Right cardiac atrium (tissue), 5 donors: Measurements from ENCODE around the gene ICOSLG. TPM values are rescaled to one million over a fixed set of nuclear protein-coding genes. Genes with fewer than 3 reads are reported as not detected.

Source experiments
- ATAC-seq, 2 donors: fragments of 200-7000 bp; cut with Tn5 transposase; one replicate each; pipeline versions ENCODE4 v1.8.0 to v1.9.1; 2020; ENCODE audit warnings: moderate library complexity in 2 of 2, mild to moderate bottlenecking in 1 of 2
- DNase-seq, 3 donors: peaks; one replicate each; pipeline ENCODE4 v3.0.0-alpha.2; 2020
- H3K27ac ChIP-seq: one replicate; pipeline ENCODE4 v1.5.1; 2013; ENCODE audit warnings: mild to moderate bottlenecking, low read length, control low read depth, moderate library complexity
- H3K27me3 ChIP-seq: one replicate; pipeline ENCODE4 v1.6.1; 2013; ENCODE audit not compliant: control insufficient read depth, insufficient read depth
- H3K4me1 ChIP-seq: one replicate; pipeline ENCODE4 v1.6.1; 2013; ENCODE audit warnings: low read length; ENCODE audit not compliant: control insufficient read depth, insufficient read depth
- H3K4me3 ChIP-seq: one replicate; pipeline ENCODE4 v1.5.1; 2013; ENCODE audit warnings: low read length, control low read depth
- H3K9me3 ChIP-seq: one replicate; pipeline ENCODE4 v1.6.1; 2013; ENCODE audit warnings: low read length; ENCODE audit not compliant: control insufficient read depth
- WGBS: extraction: QIAGEN DNeasy Blood & Tissue Kit; methylation state at CpG from one replicate; pipeline ENCODE4 v1.1.7; 2013; 5-methylcytosine and 5-hydroxymethylcytosine counted together
- intact Hi-C, 4 donors: fragments of 100-400 bp; cut with DNase I; formaldehyde crosslinking; loops; one replicate each; pipeline versions ENCODE4 v1.11.0 to v1.14.0; 2022 to 2023
- polyA plus RNA-seq: library from polyadenylated mRNA; stranded (reverse); fragments of 200-250 nt; gene quantifications from one replicate; pipeline ENCODE4 v1.2.3, GENCODE V29; 2013
- total RNA-seq, 4 donors: library from RNA; stranded (reverse); fragmentation: NEBNext Ultra II Directional; extraction: Animal tissue kit (Norgen Biotek cat#: 25700); gene quantifications; one replicate each; pipeline ENCODE4 v1.2.1, GENCODE V29; 2021
- donor health status: healthy with polysubstance abuse.
- donor health status: DM: no; HTN: yes; CAD: no.
- donor health status: DM: no; HTN: no; CAD: no.
- donor health status: DM: no; HTN: yes; CAD: no; lungs with severe emphysema.
- donor health status: DM: yes; HTN: yes; CAD: no.

ICOSLG gene
- total and polyA plus RNA-seq, 5 donors = 0.57 to 4.6 (median 0.93) TPM

DNA sequence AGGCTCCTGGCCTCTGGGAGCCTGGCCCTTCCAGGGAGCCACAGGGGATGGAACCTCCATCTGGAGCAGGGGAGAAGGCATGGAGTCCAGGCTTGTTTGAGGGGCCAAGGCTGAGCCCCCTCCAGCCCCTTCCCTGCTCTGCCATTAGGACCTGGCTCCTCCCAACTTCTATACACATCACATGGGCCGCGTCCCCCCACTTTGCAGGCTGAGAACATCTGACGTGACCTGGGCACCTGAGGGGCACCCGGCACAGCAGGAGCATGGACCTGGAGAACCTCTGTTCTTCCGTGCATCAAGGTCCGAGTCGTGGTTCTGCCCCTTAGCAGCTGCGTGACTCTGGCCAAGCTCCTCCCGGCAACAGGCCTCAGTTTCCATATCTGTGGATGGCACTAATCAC is 41.1 kb upstream of the ICOSLG start:
- ATAC-seq = no peak
- no peaks in the 10 kb centered on the region for H3K9me3 ChIP-seq
- DNase-seq = no peak
- intact Hi-C loops = no loop called here
- WGBS = 91% methylated on average over 9 of the region's 9 CpGs
- no peak overlapping the region for H3K4me3 ChIP-seq
- no peaks in the 10 kb centered on the region for H3K4me1 ChIP-seq
- no peaks in the 10 kb centered on the region for H3K27me3 ChIP-seq
- no peak overlapping the region for H3K27ac ChIP-seq

DNA sequence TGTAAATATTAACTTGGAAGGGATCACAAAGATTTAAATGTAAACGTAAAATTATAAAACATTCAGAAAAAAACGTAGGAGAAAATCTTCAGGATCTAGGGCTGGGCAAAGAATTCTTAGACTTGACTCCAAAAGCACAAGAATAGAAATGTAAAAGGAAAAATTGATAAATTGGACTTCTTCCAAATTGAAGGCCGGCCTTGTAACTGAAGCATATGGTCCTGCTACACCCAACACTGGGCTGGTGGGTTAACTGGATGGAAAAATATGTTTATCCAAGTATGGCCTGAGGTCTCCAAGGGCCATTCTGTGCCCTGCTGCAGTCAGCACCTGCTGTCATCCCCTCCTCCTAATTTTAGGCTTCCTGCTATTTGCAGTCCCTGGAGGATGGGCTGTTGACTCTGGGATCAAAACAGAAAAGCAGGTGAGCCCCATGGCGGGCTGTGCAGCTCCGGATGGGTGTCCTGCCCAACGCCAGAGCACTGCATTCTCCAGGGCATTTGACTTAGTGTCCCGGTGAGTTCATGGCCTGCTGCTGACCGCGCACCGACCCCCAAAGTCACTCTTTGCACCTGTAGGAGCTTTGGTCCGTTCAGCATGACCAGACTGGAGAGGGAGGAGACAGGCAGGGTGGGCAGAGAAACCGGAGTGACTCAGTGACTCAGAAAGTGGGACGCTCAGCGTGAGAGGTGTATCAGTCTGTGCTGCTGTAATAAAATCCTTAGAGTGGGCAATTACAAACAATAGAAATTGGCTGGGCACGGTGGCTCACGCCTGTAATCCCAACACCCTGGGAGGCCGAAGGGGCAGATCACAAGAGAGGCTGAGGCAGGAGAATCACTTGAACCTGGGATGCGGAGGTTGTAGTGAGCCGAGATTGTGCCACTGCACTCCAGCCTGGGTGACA is 38.9 kb upstream of the ICOSLG start:
- 86% methylated on average over 19 of the region's 19 CpGs for WGBS
- Histone ChIP-seq H3K9me3 (no peaks in the 10 kb centered on the region), H3K4me3 (no peak overlapping the region), H3K27ac (no peak overlapping the region), H3K27me3 (no peaks in the 10 kb centered on the region), H3K4me1 (no peaks in the 10 kb centered on the region)
- no peak for ATAC-seq
- DNase-seq = peak in 2 of 3 donors; percentile 15 to 27
- intact Hi-C loops = no loop called here

DNA sequence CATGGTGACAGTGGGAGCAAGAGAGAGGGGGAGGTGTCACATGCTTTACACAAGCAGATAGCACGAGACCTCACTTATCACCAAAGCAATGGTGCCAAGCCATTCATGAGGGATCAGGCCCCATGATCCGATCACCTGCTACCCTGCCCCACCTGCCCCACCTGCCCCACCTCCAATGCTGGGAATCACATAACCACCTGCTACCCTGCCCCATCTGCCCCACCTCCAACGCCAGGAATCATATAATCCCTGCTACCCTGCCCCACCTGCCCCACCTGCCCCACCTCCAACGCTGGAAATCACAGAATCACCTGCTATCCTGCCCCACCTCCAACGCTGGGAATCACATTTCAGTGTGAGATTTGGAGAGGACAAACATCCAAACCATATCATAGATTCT is 34.3 kb upstream of the ICOSLG start:
- Histone ChIP-seq H3K4me1 (no peaks in the 10 kb centered on the region), H3K4me3 (no peak overlapping the region), H3K9me3 (no peaks in the 10 kb centered on the region), H3K27ac (no peak overlapping the region), H3K27me3 (no peaks in the 10 kb centered on the region)
- 66% methylated on average over 5 of the region's 5 CpGs for WGBS
- ATAC-seq (no peak), DNase-seq (peak in 2 of 3 donors; percentile 18 to 39)
- intact Hi-C loops = no loop called here

DNA sequence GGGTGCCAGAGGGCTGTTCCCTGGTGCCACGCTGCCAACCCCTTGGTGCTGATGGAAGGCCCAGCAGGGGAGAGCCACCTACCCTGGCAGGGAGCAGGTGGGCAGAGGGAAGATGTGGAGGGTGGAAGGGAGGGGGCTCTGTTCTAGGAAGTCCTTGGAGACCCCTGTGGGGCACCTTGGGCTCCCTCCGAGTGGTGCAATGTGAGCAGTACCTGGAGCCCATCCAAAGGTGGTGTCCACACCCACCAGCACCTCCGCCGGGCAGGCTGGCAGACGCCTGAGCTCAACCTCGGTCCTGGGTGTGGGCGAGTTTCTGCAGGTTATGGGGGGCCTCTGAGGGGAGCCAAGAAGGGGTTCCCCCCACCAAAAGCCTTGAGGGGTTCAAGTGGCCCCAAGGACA is 32.3 kb upstream of the ICOSLG start:
- no peak overlapping the region for H3K27ac ChIP-seq
- no peak overlapping the region for H3K4me3 ChIP-seq
- H3K4me1 ChIP-seq = no peaks in the 10 kb centered on the region
- peak in 1 of 2 donors; percentile 19 for ATAC-seq
- no peaks in the 10 kb centered on the region for H3K27me3 ChIP-seq
- H3K9me3 ChIP-seq = no peaks in the 10 kb centered on the region
- DNase-seq = peak in 2 of 3 donors; percentile 30 to 34
- 86% methylated on average over 7 of the region's 7 CpGs for WGBS
- intact Hi-C loops = no loop called here

DNA sequence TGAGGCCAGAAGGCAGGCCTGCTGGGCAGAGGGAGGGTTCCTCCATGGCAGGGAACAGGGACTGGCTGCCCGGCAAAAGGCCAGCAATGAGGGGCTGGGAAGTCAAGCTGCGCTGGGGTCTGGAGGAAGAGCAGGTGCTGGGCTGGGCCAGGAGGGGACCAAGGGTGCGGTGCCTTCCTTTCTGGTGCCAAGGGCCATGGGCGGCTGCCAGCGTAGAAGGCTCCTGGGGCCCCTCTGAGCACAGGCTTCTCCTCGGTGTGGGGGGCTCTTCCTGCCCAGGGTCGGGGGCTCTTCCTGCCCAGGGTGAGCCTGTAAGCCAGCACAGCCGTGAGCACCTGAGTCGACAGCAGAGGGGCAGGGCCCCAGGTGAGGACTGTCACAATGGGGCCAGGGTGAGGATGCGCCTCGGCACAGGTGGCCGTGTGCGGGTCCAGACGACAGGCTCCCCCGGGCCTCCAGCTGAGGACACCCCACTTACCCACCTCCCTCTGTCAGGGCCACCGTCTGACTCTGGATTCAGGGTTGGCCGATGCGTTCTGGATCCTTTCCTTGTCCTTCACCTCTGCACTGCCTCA is 31.6 kb upstream of the ICOSLG start:
- peak in 2 of 3 donors; percentile 27 to 47 for DNase-seq
- intact Hi-C loops = no loop called here
- WGBS = 87% methylated on average over 18 of the region's 18 CpGs
- H3K27ac ChIP-seq = no peak overlapping the region
- no peaks in the 10 kb centered on the region for H3K4me1 ChIP-seq
- ATAC-seq = peak; percentile 33 to 46
- no peaks in the 10 kb centered on the region for H3K9me3 ChIP-seq
- no peak overlapping the region for H3K4me3 ChIP-seq
- H3K27me3 ChIP-seq = no peaks in the 10 kb centered on the region

DNA sequence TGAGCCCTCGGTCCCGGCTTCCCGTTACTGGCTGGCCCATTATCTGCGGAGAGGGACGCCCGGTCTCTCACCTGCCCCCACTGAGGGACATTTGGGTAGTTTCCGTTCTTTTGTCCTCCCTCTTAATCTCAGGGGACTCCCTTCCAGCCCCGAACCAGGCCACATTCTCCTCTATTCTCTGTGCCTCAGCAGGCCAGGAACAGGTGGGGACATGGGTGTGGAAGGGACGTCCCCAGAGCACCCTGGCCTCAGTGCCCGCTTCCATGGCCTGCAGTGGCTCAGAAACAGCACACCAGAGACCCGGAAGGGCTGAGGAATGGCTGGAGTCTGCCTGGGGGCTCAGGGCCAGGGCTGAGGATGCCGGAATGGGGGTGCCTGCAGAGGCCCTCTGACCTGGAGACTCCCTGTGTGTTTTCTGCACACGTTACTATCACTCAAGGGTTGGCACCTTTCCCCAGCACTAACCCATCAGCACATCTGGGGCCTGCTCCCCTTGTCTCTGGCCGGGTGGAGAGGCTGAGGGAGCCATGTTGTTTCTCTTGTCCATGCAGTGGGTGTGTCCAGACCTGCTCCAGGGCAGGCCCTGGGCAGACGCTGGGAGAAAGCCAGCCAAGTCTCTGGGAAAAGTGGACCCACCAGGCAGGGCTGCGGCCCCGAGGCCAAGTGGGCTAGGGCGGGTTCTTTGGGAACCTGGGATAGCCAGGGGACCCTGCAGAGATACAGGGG is 31.0 kb upstream of the ICOSLG start:
- Histone ChIP-seq H3K27me3 (no peaks in the 10 kb centered on the region), H3K4me1 (no peaks in the 10 kb centered on the region), H3K9me3 (no peaks in the 10 kb centered on the region), H3K4me3 (no peak overlapping the region), H3K27ac (no peak overlapping the region)
- DNase-seq (peak in 2 of 3 donors; percentile 18 to 31), ATAC-seq (peak in 1 of 2 donors; percentile 19)
- intact Hi-C loops = no loop called here
- WGBS = 81% methylated on average over 18 of the region's 18 CpGs

DNA sequence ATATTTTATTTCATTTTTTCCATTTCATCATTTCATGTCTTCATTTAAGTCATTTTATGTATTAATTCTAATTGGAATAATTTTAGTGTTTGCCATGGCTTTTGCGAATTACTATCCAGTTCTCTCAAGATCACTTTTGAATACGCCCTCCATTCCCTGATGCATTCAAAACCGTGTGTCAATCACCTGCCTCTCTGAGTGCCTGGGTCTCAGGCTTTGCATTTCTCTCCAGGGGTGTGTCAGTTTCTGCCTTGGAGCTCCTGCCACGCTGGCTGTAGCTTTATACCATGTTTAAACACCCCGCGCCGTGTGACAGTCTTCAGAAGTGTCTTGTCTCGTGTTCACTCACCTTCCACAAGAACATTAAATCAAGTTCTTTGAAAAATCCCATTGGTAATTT is 28.3 kb upstream of the ICOSLG start:
- WGBS = 80% methylated on average over 8 of the region's 8 CpGs
- ATAC-seq (no peak), DNase-seq (no peak)
- Histone ChIP-seq H3K27me3 (no peaks in the 10 kb centered on the region), H3K4me1 (no peaks in the 10 kb centered on the region), H3K27ac (no peak overlapping the region), H3K4me3 (no peak overlapping the region), H3K9me3 (no peaks in the 10 kb centered on the region)
- intact Hi-C loops = no loop called here

DNA sequence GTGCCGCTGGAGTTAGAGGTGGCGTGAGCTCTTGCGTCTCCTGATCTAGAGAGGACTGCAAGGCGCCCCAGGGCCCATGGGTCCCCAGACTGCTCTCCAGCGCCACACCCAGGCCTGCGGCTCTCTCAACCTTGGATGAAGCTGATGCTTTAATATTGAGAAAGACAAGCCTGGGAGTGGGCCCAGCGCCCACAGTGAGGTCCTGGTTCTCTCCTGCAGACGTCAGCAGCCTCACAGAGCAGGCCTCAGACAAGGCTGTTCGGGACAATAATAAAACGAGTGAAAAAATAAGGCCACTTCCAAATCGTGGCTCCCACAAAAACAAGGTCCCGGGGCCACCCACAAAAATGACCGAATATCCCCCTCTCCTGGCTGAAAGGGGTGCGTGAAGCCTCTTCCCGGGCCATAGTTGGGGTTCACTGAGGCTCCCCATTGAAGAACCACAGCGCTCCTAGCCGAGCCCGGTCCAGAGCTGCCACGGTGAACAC is 27.0 kb upstream of the ICOSLG start:
- Histone ChIP-seq H3K27ac (no peak overlapping the region), H3K9me3 (no peaks in the 10 kb centered on the region), H3K4me3 (no peak overlapping the region), H3K27me3 (no peaks in the 10 kb centered on the region), H3K4me1 (no peaks in the 10 kb centered on the region)
- DNase-seq (peak in 2 of 3 donors; percentile 35 to 67), ATAC-seq (peak in 1 of 2 donors; percentile 35)
- 75% methylated on average over 19 of the region's 19 CpGs for WGBS
- intact Hi-C loops = no loop called here

DNA sequence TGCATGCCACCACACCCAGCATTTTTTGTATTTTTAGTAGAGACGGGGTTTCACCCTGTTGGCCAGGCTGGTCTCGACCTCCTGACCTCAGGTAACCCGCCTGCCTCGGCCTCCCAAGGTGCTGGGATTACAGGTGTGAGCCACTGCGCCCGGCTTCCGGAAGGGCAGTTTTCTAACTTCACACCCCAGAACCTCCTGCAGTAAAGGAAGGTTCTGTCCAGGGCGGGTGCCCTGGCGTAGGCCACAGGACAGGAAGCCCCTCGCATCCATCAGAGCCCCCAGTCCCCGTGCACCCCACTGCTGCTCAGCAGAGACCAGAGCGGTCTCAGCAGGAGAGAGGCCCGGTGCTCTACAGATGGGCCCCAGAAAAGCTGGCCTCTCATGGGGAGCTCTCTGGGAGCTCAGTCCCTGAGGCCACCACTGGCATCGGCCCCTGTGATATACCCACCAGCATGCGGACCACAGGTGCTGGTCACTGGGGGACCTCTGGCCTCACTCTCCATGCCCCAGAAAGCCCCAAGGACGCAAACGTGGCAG is 25.1 kb upstream of the ICOSLG start:
- no peak overlapping the region for H3K27ac ChIP-seq
- intact Hi-C loops = no loop called here
- no peak overlapping the region for H3K4me3 ChIP-seq
- H3K9me3 ChIP-seq = no peaks in the 10 kb centered on the region
- DNase-seq (peak in 2 of 3 donors; percentile 17 to 30), ATAC-seq (no peak)
- 94% methylated on average over 17 of the region's 17 CpGs for WGBS
- no peaks in the 10 kb centered on the region for H3K27me3 ChIP-seq
- H3K4me1 ChIP-seq = no peaks in the 10 kb centered on the region

DNA sequence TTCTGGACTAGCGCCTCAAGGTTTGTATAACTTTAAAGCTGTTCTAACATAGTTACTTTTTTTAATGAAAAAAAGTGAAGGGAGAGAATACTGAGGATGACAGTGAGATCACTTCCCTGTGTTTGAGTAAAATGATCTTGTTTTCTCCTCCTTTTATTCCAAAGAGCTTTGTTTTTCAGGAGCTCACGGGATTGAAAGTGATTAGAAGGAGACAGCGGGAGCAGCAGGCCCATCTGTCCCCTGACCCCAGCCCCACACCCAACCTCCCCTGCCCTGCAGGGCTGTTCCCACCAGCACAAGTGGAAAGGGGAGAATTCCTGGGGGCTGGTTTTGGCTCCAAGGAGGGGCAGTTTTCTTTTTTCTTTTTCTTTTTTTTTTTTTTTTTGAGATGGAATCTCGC is 23.0 kb upstream of the ICOSLG start:
- Histone ChIP-seq H3K4me3 (no peak overlapping the region), H3K4me1 (no peaks in the 10 kb centered on the region), H3K9me3 (no peaks in the 10 kb centered on the region), H3K27ac (no peak overlapping the region), H3K27me3 (no peaks in the 10 kb centered on the region)
- ATAC-seq (no peak), DNase-seq (peak in 1 of 3 donors; percentile 13)
- 88% methylated on average over 4 of the region's 4 CpGs for whole genome bisulfite sequencing
- intact Hi-C loops = no loop called here
